Measurements from ENCODE around the gene OR10W1.
A peak's percentile ranks its signal among the peaks of the same experiment; 100 is the strongest.

- TF ChIP-seq POLR2AphosphoS5 (IDR thresholded peaks at IDR 0.05) (no peak), EP300 (IDR thresholded peaks at IDR 0.05) (no peak)
- TF ChIP-seq, protein P1, sequence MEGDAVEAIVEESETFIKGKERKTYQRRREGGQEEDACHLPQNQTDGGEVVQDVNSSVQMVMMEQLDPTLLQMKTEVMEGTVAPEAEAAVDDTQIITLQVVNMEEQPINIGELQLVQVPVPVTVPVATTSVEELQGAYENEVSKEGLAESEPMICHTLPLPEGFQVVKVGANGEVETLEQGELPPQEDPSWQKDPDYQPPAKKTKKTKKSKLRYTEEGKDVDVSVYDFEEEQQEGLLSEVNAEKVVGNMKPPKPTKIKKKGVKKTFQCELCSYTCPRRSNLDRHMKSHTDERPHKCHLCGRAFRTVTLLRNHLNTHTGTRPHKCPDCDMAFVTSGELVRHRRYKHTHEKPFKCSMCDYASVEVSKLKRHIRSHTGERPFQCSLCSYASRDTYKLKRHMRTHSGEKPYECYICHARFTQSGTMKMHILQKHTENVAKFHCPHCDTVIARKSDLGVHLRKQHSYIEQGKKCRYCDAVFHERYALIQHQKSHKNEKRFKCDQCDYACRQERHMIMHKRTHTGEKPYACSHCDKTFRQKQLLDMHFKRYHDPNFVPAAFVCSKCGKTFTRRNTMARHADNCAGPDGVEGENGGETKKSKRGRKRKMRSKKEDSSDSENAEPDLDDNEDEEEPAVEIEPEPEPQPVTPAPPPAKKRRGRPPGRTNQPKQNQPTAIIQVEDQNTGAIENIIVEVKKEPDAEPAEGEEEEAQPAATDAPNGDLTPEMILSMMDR (IDR thresholded peaks at IDR 0.05), result peak in 4 of 6 experiments; percentile 11 to 26 (median 18)
These were observed 18.2 kb upstream of the OR10W1 start for GRCh38 chr11:58286249-58286648.
